HL-60 (cell line): ENCODE results near the gene VARS2.

ENCODE experiments used
- POLR2AphosphoS5 ChIP-seq: IDR thresholded peaks from 2 replicates; pipeline ENCODE4 v1.6.1; 2012; ENCODE audit warnings: low read depth
- TF ChIP-seq, protein P1 (sequence below): IDR thresholded peaks from one replicate; pipeline ENCODE4 v1.5.1; 2011; ENCODE audit warnings: low read length, control low read depth, inconsistent platforms; ENCODE audit not compliant: insufficient read depth
- TF ChIP-seq, protein P2 (sequence below): IDR thresholded peaks from 2 replicates; pipeline ENCODE4 v1.6.1; 2012; ENCODE audit warnings: low read depth; ENCODE audit not compliant: insufficient replicate concordance

DNA sequence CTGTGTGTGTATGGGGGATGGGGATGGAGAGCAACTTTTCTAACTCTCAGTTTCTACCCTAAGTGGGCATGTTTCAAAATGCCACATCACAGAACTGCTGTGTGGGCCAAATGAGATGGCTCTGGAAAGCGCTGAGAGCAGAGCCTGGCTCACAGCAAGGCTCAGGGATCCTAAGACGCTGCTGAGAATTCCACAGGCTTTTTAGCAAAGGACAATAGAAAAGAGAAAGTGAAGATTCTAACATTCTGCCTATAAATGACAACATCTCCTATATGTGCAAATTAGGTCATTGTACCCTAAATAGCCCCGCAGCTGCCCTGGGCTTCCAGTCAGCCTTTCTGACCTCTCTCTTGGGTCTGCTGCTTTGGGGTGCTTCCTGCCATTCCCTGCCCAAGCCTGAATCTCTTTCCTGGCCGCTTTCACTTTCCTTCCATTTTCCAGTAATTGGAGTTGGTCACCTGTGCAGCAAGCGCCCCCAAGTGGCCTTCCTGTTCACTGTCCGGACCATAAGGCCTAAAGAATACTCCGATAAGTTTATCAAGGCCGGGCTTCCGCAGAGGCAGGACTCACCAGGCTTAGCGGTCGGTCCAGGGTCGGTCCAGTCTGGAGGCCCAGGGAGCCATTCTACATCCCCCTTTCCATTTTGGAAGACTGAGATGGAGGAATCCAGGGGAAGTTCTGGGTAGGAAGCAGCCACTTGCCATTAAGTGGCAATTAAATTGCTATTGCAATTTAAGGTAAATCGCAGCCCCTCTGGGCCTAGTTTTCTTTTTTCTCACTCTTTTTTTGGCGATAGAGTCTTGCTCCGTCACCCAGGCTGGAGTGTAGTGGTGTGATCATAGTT lies 36.4 kb upstream of the VARS2 start:
- TF ChIP-seq, protein P1, sequence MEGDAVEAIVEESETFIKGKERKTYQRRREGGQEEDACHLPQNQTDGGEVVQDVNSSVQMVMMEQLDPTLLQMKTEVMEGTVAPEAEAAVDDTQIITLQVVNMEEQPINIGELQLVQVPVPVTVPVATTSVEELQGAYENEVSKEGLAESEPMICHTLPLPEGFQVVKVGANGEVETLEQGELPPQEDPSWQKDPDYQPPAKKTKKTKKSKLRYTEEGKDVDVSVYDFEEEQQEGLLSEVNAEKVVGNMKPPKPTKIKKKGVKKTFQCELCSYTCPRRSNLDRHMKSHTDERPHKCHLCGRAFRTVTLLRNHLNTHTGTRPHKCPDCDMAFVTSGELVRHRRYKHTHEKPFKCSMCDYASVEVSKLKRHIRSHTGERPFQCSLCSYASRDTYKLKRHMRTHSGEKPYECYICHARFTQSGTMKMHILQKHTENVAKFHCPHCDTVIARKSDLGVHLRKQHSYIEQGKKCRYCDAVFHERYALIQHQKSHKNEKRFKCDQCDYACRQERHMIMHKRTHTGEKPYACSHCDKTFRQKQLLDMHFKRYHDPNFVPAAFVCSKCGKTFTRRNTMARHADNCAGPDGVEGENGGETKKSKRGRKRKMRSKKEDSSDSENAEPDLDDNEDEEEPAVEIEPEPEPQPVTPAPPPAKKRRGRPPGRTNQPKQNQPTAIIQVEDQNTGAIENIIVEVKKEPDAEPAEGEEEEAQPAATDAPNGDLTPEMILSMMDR = peak; percentile 63
- TF ChIP-seq, protein P2, sequence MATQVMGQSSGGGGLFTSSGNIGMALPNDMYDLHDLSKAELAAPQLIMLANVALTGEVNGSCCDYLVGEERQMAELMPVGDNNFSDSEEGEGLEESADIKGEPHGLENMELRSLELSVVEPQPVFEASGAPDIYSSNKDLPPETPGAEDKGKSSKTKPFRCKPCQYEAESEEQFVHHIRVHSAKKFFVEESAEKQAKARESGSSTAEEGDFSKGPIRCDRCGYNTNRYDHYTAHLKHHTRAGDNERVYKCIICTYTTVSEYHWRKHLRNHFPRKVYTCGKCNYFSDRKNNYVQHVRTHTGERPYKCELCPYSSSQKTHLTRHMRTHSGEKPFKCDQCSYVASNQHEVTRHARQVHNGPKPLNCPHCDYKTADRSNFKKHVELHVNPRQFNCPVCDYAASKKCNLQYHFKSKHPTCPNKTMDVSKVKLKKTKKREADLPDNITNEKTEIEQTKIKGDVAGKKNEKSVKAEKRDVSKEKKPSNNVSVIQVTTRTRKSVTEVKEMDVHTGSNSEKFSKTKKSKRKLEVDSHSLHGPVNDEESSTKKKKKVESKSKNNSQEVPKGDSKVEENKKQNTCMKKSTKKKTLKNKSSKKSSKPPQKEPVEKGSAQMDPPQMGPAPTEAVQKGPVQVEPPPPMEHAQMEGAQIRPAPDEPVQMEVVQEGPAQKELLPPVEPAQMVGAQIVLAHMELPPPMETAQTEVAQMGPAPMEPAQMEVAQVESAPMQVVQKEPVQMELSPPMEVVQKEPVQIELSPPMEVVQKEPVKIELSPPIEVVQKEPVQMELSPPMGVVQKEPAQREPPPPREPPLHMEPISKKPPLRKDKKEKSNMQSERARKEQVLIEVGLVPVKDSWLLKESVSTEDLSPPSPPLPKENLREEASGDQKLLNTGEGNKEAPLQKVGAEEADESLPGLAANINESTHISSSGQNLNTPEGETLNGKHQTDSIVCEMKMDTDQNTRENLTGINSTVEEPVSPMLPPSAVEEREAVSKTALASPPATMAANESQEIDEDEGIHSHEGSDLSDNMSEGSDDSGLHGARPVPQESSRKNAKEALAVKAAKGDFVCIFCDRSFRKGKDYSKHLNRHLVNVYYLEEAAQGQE = no peak
- no peak for TF ChIP-seq POLR2AphosphoS5
